Stimulated activated CD4-positive, alpha-beta T cell treated with anti-CD3 and anti-CD28 coated beads, TNF-alpha, amount 100 ng/mL, for 48 hours (primary cell): ENCODE data around the gene UTS2R.
"Not testable (repeated sequence)": the region's sequence is repeated elsewhere in the genome, so short reads cannot be mapped to it uniquely, and the experiment has no call there.

Source experiments
- DNase-seq, 3 donors: peaks; one replicate each; pipeline ENCODE4 v3.0.0-alpha.2; 2020; ENCODE audit warnings: low read depth in 3 of 3

Gene UTS2R

GRCh38 chr17:82408288-82408937, 36.8 kb downstream of the UTS2R start:
- no peak for DNase-seq

GRCh38 chr17:82408938-82409318, 37.4 kb downstream of the UTS2R start:
- DNase-seq = no peak

GRCh38 chr17:82410014-82410716, 38.6 kb downstream of the UTS2R start:
- DNase-seq = no peak

- DNase-seq = no peak
These were observed 40.0 kb downstream of the UTS2R start for GRCh38 chr17:82411396-82412053.

- not testable (repeated sequence) for DNase-seq
These were observed 40.5 kb downstream of the UTS2R start for GRCh38 chr17:82412081-82412480.

GRCh38 chr17:82412535-82413520, 41.3 kb downstream of the UTS2R start:
- DNase-seq = no peak

GRCh38 chr17:82414548-82415281, 43.1 kb downstream of the UTS2R start:
- DNase-seq = peak; percentile 48 to 77 (median 54)

GRCh38 chr17:82415336-82415735, 43.8 kb downstream of the UTS2R start:
- DNase-seq = no peak

GRCh38 chr17:82415786-82416185, 44.2 kb downstream of the UTS2R start:
- DNase-seq = no peak

- DNase-seq = no peak
These were observed 44.7 kb downstream of the UTS2R start for GRCh38 chr17:82416264-82416663.

- no peak for DNase-seq
These were observed 45.2 kb downstream of the UTS2R start for GRCh38 chr17:82416771-82417170.

GRCh38 chr17:82418001-82418986, 46.7 kb downstream of the UTS2R start, which contains the start of the genes HEXD and OGFOD3:
HEXD (plus strand) TSS chr17:82418347; CDS start chr17:82419800, 1,453 bp downstream.
OGFOD3 (minus strand) TSS chr17:82418586; CDS start chr17:82418485, 101 bp downstream.
- DNase-seq = peak; percentile 62 to 78 (median 66)

GRCh38 chr17:82419540-82419939, 48.0 kb downstream of the UTS2R start:
- no peak for DNase-seq

- DNase-seq = peak; percentile 37 to 53 (median 48)
These were observed 52.7 kb downstream of the UTS2R start for GRCh38 chr17:82424001-82424862.

GRCh38 chr17:82424863-82425159, 53.2 kb downstream of the UTS2R start:
- DNase-seq = no peak
